GM18858 (cell line): ENCODE results near the gene PTPRM.

Experiments used
- ATAC-seq: cut with Tn5 transposase; IDR thresholded peaks from one replicate; pipeline ENCODE4 v1.9.1; 2021; ENCODE audit not compliant: unreplicated experiment

Gene PTPRM

DNA sequence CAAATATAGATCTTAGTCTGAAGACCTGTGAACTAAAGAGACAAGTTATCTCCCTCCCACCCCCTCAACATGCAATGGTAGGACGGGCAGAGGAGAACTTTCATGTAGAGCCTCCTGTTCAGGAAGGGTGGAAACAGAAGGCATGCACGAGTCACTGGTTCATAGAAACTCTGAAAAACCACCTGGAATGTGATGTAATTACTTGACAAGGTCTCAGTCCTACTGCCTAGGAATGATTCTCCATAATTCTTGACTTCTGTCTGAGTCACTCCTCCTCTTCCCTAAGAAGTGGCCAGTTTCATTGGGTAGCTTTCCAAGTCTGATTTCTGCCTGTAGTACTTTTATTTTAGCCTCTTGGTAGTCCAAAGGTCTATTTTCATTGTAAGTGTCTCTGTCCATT lies 277.3 kb downstream of the PTPRM start:
- ATAC-seq: no peak

DNA sequence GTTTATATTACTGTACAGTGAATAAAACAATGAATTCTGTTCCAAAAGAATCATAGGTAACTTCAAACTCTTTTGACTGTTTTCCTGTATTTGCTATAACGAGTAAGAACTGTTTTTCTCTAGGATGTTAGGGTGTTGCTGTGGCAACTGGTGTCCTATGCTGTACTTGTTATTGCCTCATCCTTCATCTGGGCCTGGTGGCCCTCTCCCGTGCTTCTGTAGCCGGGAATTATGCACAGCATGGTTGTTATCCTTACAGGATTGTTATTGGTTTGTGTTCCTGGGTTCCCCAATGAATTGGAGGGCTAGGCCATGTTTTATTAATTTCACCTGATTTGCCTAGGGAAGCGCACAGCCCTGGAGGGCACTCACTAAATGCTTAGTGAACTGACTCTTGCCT lies 279.2 kb downstream of the PTPRM start:
- no peak for ATAC-seq

DNA sequence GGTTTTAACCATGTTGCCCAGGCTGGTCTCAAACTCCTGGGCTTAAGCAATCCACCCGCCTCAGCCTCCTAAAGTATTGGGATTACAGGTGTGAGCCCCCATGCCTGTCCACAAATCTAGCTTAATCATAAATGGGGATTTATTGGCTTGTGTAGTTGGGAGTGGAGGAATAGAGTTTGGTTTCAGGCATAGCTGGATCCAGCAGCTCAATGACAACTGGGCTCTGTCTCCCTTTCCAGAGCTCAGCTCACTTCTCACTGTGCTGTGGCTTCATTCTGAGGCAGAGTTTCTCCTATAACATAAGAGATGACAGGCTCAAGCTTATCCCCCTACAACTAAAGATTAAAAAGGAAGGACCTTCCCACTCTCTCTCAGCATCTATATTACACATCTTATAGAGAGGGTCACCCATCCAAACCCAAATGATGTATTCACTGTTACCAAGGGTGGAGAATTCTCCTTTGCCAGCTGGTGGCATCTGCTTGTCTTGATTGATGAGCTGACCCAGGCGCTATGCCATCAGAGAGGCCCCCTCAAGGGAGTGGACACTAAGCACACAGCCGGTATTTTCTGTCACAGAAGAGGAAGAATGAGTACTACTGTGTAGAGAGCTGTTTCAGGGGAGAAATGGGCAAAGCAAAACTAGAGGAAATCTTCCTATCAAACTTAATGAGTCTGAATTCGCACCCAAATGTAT lies 280.4 kb downstream of the PTPRM start:
- no peak for ATAC-seq

DNA sequence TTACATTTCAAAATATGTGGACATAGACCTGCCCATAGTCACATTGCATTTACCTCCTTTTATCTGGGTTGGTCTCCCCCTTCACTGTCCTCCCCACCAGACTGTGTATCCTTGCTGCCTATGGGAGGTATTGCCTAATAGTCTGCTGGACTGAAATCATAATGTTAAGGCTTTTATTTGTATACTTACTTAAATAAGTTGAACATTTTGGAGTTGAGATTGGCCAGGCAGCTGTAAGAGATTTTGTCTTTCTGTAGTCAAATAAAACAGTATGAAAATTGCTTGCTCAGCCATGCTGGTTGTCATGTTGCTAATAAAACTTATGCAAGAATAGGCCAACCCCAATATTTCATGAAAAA lies 280.9 kb downstream of the PTPRM start:
- ATAC-seq: no peak

DNA sequence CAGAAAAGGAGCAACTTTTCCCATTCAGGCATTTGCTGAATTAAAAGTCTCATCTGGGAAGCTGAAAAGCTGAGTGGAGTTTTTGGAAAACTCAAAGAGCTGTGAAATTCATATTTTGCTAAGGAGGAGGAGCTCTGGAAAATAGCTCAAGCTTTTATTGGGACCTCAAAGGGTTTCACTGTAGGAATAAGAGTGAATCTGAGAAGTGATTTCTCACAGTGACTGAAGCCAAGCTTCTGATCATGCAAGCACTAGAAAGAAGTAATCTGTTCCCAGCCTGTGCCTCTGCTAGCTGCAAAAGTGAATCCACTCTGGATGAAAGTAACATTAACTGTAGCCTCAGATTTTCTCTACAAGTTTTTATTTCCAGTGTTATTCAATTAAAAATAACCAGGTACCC lies 283.3 kb downstream of the PTPRM start:
- ATAC-seq: no peak

DNA sequence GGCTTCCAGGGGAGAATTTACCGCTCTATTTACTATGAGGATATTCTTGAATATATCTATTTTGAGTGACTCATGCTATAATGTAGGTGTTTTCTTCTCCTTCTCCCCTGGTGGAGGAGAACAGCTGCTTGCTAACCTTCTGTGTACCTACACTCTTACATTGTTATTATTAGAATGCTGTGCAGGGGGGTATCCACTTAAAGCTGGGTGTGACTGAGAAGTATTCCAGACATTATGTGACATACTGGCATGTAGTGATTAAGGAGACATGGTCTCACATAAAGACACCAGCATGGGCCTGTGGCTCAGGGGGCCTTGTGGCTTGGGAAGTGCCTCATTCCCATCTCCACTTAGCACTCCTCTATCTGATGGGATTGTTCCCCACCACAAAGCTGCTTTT lies 287.9 kb downstream of the PTPRM start:
- no peak for ATAC-seq

DNA sequence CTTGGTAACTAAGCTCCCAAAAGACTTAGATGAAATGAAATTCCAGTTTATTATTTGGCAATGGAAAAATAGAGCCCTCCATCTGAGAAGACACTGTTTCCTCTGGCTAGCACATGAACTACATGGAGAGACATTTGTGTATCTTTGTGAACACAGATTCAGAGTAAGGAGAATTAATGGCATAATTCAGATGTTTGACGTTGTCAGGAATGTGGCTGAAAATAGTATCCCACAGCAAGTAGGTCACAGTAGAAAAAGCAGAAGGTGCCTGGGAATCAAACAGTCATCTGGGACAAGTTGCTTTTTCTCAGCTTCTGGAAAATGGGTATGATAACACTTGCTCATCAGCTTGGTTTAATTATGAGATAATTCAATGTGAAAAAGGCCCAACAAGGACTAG lies 288.6 kb downstream of the PTPRM start:
- ATAC-seq: no peak

DNA sequence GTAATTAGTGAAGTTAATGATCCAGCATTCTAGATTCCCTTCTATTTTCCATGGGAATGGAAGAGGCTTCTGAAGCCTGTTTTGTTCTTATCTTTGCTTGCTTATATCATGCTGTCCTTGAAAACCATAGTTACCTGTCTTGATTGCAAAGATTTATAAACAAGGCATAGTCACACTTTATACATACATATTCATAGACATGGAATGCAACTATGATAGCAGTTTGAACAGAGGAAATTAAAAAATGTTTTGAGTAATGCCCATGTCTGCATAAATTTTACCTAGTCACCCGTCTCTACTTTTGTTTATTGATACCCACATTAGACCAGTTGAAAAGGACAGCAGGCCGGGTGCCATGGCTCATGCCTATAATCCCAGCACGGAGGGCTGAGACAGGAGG lies 289.0 kb downstream of the PTPRM start:
- no peak for ATAC-seq

DNA sequence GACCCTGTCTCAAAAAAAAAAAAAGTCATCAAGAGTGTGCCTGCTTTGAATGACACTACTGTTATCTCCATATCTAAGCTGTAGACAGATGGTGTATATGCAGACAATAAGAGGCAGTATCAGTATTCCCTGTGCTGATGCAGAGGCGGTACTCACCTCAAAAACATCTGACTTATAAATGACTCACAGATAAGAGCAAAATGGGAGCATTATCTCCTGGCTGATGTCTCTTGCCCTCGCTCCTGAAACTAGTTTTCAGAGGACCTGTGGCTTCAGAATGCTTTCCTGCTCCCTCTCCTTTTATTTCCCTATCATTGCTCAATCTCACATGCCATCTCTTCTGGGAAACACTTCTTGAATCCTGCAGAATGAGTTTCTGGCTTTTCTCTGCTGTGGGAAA lies 289.6 kb downstream of the PTPRM start:
- no peak for ATAC-seq

DNA sequence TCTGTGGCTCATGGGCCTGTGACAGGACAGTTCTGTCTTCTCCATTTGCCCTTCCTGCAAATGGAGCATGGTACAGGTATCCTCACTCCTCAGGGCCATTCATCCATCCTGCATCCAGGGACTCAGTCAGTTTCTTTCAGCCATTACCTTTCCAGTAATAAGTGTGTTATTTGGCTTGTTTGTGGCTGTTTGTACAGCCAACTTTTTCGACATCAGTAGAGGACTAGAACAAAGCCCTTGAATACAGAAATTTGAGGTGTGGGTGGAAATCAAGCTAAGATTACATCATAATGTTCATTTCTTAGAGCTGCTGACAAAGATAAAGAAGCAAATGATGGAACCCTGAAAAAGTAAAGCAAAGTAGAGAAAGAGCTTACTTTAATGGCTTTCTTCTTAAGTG lies 290.4 kb downstream of the PTPRM start:
- no peak for ATAC-seq

DNA sequence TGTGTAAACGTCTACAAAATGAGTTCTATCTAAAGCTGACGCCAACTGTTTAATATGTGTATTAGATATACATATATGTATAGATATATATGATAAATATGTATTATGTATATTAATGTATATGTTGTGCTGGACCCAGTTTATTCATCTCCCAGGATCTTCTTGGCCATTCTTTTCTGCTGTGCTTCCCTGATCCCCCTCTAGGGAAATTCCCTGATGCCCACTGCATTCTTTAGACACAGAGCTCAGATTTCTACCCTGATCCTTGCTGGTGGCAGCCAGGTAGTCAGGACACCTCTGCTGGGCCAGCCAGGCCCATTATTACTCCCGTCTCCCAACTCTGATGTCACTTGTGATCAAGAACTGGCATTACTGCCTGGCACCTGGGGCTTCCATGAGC lies 292.0 kb downstream of the PTPRM start:
- no peak for ATAC-seq

DNA sequence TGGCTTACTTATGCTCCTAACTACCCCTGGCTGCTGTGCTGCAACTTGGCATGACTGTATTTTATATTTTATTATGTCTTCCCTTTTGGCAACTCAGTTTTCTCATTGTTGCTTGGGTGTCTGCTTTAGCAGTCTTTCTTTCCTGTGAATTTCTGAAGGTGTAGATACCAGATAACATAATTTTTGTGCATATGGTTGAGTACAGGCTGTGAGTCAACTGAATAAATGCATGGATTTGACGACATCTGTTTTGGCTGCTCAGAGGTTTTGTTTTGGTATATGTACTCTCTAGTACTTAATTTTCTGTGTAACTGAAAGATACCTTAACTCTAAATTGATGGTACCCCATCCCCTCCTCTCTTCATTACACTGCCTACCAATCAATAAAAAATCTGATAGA lies 303.1 kb downstream of the PTPRM start:
- ATAC-seq: no peak

DNA sequence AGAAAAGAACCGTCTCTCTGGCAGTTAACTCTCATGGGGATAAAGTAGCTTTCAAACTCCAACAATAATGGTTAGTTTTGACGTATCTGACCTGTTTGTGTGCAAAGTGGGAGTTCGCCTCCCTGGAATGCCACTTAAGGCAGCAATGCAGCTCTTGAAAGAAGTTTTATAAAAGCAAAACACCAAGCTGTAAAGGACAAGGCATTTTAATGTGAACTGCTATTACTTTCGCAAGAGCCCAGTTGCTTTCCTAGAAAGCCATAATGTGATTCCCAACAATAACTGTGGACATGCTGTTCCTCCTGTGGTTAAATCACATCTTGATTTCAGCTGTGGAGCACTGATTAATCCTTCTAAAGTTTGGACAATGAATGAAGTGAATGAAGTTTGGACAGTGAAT lies 303.7 kb downstream of the PTPRM start:
- ATAC-seq: no peak

DNA sequence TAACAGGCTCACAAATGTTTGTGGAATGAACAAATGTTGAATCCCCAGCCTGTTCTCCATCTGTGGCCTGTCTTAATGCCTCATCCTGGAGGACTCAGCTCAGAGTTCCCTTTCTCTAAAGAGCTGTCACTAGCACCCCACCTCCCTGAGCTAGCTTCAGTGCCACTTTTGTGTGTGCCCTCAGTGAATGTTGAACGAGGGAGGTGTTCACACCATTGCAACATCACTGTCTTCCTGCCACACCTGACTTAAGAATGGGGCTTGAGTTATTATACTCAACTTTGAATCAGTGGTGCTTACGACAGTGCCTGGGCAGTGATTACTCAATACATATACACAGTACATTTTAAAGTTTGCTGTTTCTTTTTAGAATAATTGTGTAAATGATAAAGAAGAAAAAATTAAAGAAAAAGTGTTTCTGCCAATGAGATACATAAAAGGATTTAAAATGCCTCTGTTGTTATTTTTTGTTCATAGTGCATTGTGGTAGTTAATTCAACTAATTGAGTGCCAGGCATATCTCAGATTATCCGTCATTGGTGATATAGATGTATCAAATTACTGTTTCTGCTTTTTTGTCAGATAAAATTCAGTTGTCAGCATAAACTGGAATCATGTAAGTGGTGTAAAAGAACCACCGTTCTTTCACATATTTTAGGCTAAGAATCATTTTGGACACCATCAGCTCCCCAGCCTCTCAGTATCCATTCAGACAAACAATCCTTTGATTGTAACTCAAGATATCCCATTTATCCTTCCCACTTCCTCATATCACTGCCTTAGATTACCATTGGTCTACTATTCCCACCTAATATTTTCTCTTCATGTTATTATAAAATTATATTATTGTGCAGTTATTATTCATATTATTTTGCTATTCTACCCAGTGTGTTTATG lies 304.7 kb downstream of the PTPRM start:
- ATAC-seq: no peak

DNA sequence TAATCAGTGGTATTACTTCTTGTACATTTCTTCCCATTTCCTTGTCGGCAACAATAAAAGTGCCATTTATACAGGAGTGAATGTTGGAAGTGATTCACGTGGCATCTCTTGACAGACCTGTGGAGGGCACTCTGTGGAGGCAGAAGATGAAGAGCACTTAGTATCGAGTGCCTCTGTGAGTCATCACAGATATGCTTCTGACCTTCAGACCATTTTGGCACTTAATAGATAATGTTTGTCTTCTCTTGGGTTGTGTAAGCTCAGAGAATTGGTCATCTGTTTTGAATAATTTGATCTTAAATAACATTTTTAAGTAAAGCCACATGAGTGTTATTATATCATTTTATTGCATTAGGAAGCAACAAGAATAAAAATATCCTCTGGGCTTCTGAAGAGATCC lies 305.5 kb downstream of the PTPRM start:
- no peak for ATAC-seq

DNA sequence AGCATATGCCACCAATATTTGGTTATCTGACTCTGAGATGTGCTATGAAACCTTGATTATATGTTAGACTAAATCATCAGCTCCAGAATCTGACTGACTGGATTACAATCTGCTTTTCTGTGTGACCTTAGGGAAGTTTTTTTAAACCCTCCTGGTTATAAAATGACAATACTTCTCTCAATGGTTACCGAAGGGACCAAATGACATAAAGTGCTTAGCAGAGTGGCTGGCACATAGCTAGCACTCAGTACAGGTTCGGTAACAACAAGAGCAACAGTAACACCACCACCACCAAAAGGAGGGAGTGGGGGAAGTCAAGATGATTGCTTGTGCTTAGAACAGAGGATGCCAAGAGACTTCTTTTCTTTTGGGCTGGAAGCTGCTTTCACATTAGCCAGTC lies 306.2 kb downstream of the PTPRM start:
- ATAC-seq: no peak

DNA sequence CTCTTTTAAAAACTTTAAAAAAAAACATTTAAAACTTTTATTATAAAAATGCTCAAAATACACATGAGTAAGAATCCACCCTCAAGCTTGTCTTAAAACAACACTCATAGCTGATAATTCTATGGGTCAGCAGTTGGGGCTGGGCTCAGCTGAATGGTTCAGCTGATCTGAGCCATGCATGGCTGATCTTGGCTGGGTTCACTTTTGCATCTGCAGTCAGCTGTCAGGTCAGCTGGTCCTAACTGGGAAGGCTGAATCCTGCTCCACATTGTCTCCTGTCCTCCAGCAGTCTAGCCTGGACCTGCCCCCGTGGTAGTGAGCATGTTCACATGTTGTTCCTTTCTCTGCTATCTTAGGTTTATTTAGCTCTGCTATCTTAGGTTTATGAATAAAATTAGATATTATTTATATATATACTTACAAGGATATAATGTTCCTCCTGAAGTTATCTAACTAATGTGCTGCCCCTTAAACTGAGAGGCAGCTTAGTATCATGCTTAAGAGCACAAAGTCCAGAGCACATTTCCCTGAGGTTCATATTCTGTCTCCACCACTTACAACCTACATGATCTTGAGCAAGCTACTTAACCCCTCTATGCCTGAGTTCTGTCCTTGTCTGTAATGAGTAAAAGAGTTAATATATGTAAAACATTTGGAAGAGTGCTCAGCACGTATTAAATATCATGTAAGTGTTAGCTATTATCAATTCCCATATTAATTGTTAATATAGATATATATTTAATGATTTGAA lies 309.4 kb downstream of the PTPRM start:
- ATAC-seq: no peak

DNA sequence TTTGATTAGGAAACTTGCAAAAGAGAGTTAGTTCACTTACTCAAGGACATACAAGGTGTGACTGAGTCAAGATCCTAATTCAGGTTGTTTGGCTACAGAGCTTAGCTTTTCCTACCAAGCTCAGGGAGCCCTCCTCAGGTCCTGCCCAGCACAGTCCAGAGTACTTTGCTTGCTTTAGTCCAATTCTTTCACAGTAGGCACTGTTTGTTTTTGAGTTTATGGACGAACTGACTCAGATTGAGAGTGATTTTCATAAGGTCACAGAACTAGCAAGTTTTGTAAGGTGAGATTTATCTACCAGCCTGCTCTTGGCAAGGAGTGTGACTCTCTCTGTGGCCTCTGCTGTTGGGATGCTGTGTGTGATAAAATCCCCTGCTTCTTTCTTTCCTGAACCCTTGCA lies 310.5 kb downstream of the PTPRM start:
- ATAC-seq: no peak

DNA sequence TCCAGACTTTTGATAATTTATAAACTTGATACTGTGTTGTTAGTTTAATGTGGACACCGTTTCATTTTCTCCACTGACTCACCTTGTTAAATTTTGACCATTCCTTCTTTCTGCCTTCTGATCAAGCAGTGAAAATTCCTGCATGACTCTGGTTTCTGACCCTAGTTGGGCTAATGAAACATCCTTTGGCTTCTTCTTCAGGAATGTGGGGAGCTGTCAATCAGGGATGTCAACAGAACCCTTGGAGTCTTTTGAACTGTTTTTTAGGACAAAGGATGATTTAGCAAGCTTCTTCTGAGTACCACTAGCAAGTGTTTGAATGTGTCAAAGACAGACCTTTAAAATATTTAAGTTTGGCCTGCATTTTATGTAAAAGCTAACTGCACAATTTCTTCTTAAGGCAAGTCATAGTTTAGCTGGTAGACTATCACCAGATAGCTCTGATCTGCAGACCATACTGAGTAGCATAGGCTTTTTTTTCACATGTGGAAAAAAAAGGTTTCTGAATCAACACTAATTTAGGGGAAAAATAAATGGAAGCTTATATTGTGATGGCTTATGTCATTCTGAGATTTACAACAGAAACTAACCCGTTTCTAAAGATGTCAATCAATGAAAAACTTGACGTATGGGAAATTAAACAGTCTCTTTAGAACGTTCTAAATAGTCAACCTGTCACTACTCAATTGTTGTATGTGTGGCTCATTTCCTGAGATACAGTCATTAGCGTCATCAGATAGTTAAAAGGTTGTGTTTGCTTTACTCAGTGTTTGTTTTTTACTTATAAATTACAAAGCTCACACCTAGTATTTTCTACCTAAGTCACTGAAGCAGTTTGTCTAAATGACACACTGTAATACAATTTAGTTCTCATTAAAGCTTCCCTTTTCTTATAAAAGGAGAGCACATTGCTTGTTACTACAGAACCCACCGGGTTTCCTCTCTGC lies 311.4 kb downstream of the PTPRM start:
- no peak for ATAC-seq

DNA sequence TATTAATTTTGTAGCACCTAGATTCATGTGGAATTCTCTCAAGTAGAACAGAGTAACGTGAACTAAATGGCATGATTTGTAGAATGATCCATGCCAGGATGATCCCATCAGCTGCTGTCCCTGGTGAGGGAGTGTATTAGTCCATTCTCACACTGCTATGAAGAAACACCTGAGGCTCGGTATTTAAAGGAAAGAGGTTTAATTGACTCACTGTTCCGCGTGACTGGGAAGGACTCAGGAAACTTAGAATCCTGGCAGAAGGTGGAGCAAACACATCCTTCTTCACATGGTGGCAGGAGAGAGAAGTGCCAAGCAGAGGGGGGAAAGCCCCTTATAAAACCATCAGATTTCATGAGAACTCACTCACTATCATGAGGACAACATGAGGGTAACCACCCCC lies 312.6 kb downstream of the PTPRM start:
- ATAC-seq: no peak

DNA sequence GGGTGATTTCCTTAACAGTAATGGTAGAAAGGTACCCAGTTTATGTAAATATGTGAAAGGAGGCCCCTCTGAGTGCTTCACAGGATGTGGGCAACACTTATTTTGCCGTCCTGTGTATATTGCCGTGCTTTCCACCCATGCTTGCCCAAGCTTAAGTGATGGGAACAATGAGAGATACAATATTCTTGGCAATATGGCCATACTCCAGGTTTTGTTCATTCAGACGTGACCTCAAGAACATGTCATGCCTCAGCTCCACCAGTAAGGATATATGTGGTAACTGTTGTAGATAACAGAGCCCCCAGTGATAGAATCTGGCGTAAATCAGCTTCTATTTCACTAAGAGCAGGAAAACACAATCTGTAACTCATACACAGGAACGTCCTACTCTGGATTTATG lies 318.7 kb downstream of the PTPRM start:
- no peak for ATAC-seq
